HCT116 (cell line): ENCODE data around the gene AIF1. TPM values are rescaled to one million over a fixed set of nuclear protein-coding genes. Genes with fewer than 3 reads are reported as not detected.

Source experiments
- ATAC-seq: fragments of 200-7000 bp; cut with Tn5 transposase; 2 replicates; pipeline ENCODE4 v1.9.1; 2020; ENCODE audit warnings: mild to moderate bottlenecking, moderate library complexity
- BruUV-seq: library from RNA; stranded (reverse); fragments of 400-500 nt; replicated peaks from 2 replicates; lab custom pipeline; 2021; lab: Mats Ljungman, UMichigan
- CTCF ChIA-PET: fragments of 300-600 bp; sonication (Branson Sonifier 250); formaldehyde crosslinking; loops from one replicate; lab custom pipeline; 2021; ENCODE audit warnings: antibody characterized with exemption; lab: Charles Lee
- POLR2A ChIA-PET: fragments of 300-600, 350-600 bp; sonication (Branson Sonifier 250); formaldehyde crosslinking; loops from one replicate; lab custom pipeline; 2021; ENCODE audit warnings: antibody characterized with exemption; lab: Charles Lee
- RAD21 ChIA-PET, 2 experiments: fragments of 300-600 bp; sonication (Branson Sonifier 250); formaldehyde crosslinking; loops; one replicate each; lab custom pipeline; 2023; ENCODE audit warnings: low total read pairs in 2 of 2; ENCODE audit not compliant: uncharacterized antibody in 2 of 2, unreplicated experiment in 2 of 2, low non-redundant PET in 1 of 2; lab: Charles Lee
- DNase-seq: peaks from one replicate; pipeline ENCODE4 v3.0.0-alpha.2; 2010; ENCODE audit warnings: low read depth, low spot score
- H2AFZ ChIP-seq: fragments of 200-600 bp; shearing (Covaris generic), sonication (generic); 2 replicates; pipeline ENCODE4 v1.6.1; 2017; ENCODE audit warnings: low read depth, mixed run types, mixed read lengths, antibody characterized with exemption, low read length; ENCODE audit not compliant: poor library complexity, severe bottlenecking
- H3K27ac ChIP-seq: 2 replicates; pipeline ENCODE4 v1.5.1; 2012; ENCODE audit warnings: low read depth, low read length
- H3K27me3 ChIP-seq: fragments of 200-600 bp; sonication (generic); 2 replicates; pipeline ENCODE4 v1.6.1; 2016; ENCODE audit warnings: mixed run types, low read length, mixed read lengths; ENCODE audit not compliant: insufficient read depth
- H3K36me3 ChIP-seq, 2 experiments: fragments of 200-500 bp in 1 of 2; fragments of 200-600 bp in 1 of 2; sonication (Bioruptor generic) in 1 of 2; sonication (generic) in 1 of 2; 2 replicates each; pipeline versions ENCODE4 v1.5.1 to v1.6.1; 2014 to 2016; ENCODE audit warnings: low read length in 2 of 2, inconsistent platforms in 1 of 2, mixed read lengths in 1 of 2, mixed run types in 1 of 2; ENCODE audit not compliant: insufficient read depth in 2 of 2, control insufficient read depth in 1 of 2
- H3K4me1 ChIP-seq, 2 experiments: fragments of 200-600 bp in 1 of 2; sonication (generic) in 1 of 2; 2 replicates each; pipeline versions ENCODE4 v1.5.1 to v1.6.1; 2012 to 2017; ENCODE audit warnings: low read length in 2 of 2, inconsistent platforms in 1 of 2, mild to moderate bottlenecking in 1 of 2, mixed read lengths in 1 of 2, mixed run types in 1 of 2, moderate library complexity in 1 of 2; ENCODE audit not compliant: insufficient read depth in 2 of 2, control insufficient read depth in 1 of 2
- H3K4me2 ChIP-seq: fragments of 200-600 bp; sonication (generic); 2 replicates; pipeline ENCODE4 v1.6.1; 2017; ENCODE audit warnings: mixed run types, low read length, mixed read lengths
- H3K4me3 ChIP-seq, 2 experiments: fragments of 200-600 bp in 1 of 2; sonication (generic) in 1 of 2; replicated peaks in 1 of 2; 2 replicates each; pipeline ENCODE4 v1.5.1; 2011 to 2016; ENCODE audit warnings: low read length in 2 of 2, control low read depth in 1 of 2, low read depth in 1 of 2, mild to moderate bottlenecking in 1 of 2, mixed read lengths in 1 of 2, mixed run types in 1 of 2
- H3K79me2 ChIP-seq: fragments of 200-600 bp; sonication (generic); 2 replicates; pipeline ENCODE4 v1.6.1; 2017; ENCODE audit warnings: mild to moderate bottlenecking, mixed run types, low read length, moderate library complexity, mixed read lengths; ENCODE audit not compliant: insufficient read depth
- H3K9ac ChIP-seq: fragments of 200-600 bp; sonication (generic); 2 replicates; pipeline ENCODE4 v1.6.1; 2016; ENCODE audit warnings: low read length, mixed read lengths
- H3K9me2 ChIP-seq: fragments of 200-600 bp; sonication (generic), shearing (Covaris generic); 2 replicates; pipeline ENCODE4 v1.6.1; 2017; ENCODE audit warnings: mixed run types, mild to moderate bottlenecking, moderate library complexity; ENCODE audit not compliant: insufficient read depth
- H3K9me3 ChIP-seq, 2 experiments: fragments of 200-500 bp in 1 of 2; fragments of 200-600 bp in 1 of 2; sonication (Bioruptor generic) in 1 of 2; sonication (generic) in 1 of 2; 2 replicates each; pipeline ENCODE4 v1.6.1; 2014 to 2017; ENCODE audit warnings: low read length in 2 of 2, mixed read lengths in 2 of 2, inconsistent platforms in 1 of 2, low read depth in 1 of 2, mild to moderate bottlenecking in 1 of 2, mixed run types in 1 of 2, moderate library complexity in 1 of 2; ENCODE audit not compliant: control insufficient read depth in 1 of 2, insufficient read depth in 1 of 2
- H4K20me1 ChIP-seq: fragments of 200-600 bp; sonication (generic), shearing (Covaris generic); 2 replicates; pipeline ENCODE4 v1.6.1; 2017; ENCODE audit warnings: mixed run types, mild to moderate bottlenecking, moderate library complexity; ENCODE audit not compliant: insufficient read depth
- CBX3 ChIP-seq: IDR thresholded peaks from 2 replicates; pipeline ENCODE4 v1.6.1; 2012; ENCODE audit warnings: low read depth
- CEBPB ChIP-seq: IDR thresholded peaks from 2 replicates; pipeline ENCODE4 v1.6.1; 2012; ENCODE audit warnings: low read depth
- EZH2 ChIP-seq: fragments of 200-600 bp; sonication (generic); IDR thresholded peaks from 2 replicates; pipeline ENCODE4 v1.6.1; 2017; ENCODE audit warnings: antibody characterized with exemption, mixed run types
- POLR2A ChIP-seq: IDR thresholded peaks from 2 replicates; pipeline ENCODE4 v1.7.0; 2011; ENCODE audit warnings: borderline replicate concordance; ENCODE audit not compliant: insufficient read depth, insufficient read length; ENCODE audit errors: extremely low read depth
- TCF7L2 ChIP-seq: IDR thresholded peaks from 2 replicates; pipeline ENCODE4 v1.7.0; 2011; ENCODE audit warnings: borderline replicate concordance, inconsistent platforms; ENCODE audit not compliant: insufficient read depth, insufficient read length; ENCODE audit errors: extremely low read depth
- intact Hi-C: fragments of 100-400 bp; cut with micrococcal nuclease; formaldehyde crosslinking; loops from 2 replicates; pipeline ENCODE4 v1.10.0; 2022
- total RNA-seq: library from RNA; stranded (reverse); gene quantifications from one replicate; pipeline ENCODE4 v1.2.1, GENCODE V29; 2021; ENCODE audit not compliant: unreplicated experiment
- TF ChIP-seq, protein P1 (sequence below), 3 experiments: fragments of 200-600 bp in 1 of 3; sonication (generic) in 1 of 3; IDR thresholded peaks in 2 of 3; conservative IDR thresholded peaks in 1 of 3; 2 replicates each; pipeline ENCODE4 v1.5.1; 2012 to 2017; ENCODE audit warnings: low read depth in 2 of 3, low read length in 2 of 3, antibody characterized with exemption in 1 of 3, borderline replicate concordance in 1 of 3, control low read depth in 1 of 3, mild to moderate bottlenecking in 1 of 3, mixed read lengths in 1 of 3, mixed run types in 1 of 3, moderate library complexity in 1 of 3; ENCODE audit not compliant: insufficient read depth in 1 of 3

Gene AIF1
- total RNA-seq, 1 experiment from 2014 or later = not detected

GRCh38 chr6:31621320-31621939 is 6.4 kb downstream of the AIF1 start:
- Histone ChIP-seq H3K4me3 (peak overlapping the region; percentile 99 to 100), H4K20me1 (no peaks in the 10 kb centered on the region)
- intact Hi-C loops = no loop called here

More at GRCh38 chr6:31621320-31621939, 6.4 kb downstream of the AIF1 start:
- H3K36me3 ChIP-seq = peaks cover 19 to 50% of the 10 kb centered on the region in 2 experiments
- peak overlapping the region; percentile 90 for H3K27ac ChIP-seq
- H3K4me2 ChIP-seq = peak overlapping the region; percentile 91
- H3K4me1 ChIP-seq = peaks cover 6 to 18% of the 10 kb centered on the region in 2 experiments; a peak in 3 of 4 replicates
- H3K9ac ChIP-seq = peak overlapping the region; percentile 98
- CTCF ChIA-PET = interaction anchor here (1.0 kb wide), 1 partner anchor 41 kb away, joined by 3 read pairs; no protein-coding TSS in a partner anchor
- DNase-seq = no peak
- H3K79me2 ChIP-seq = peaks cover 56% of the 10 kb centered on the region
- RAD21 ChIA-PET = no interaction called here
- TSS peak; percentile 65 for BruUV-seq
- H2AFZ ChIP-seq = no peak overlapping the region
- POLR2A ChIA-PET = interaction anchor here (0.7 to 0.8 kb wide), 2 partner anchors 30 to 43 kb away, joined by 3 read pairs; partner anchors contain the start of gene GPANK1
- TF ChIP-seq POLR2A (no peak), CEBPB (no peak), TCF7L2 (no peak), CBX3 (no peak), EZH2 (no peak)
- TF ChIP-seq, protein P1, sequence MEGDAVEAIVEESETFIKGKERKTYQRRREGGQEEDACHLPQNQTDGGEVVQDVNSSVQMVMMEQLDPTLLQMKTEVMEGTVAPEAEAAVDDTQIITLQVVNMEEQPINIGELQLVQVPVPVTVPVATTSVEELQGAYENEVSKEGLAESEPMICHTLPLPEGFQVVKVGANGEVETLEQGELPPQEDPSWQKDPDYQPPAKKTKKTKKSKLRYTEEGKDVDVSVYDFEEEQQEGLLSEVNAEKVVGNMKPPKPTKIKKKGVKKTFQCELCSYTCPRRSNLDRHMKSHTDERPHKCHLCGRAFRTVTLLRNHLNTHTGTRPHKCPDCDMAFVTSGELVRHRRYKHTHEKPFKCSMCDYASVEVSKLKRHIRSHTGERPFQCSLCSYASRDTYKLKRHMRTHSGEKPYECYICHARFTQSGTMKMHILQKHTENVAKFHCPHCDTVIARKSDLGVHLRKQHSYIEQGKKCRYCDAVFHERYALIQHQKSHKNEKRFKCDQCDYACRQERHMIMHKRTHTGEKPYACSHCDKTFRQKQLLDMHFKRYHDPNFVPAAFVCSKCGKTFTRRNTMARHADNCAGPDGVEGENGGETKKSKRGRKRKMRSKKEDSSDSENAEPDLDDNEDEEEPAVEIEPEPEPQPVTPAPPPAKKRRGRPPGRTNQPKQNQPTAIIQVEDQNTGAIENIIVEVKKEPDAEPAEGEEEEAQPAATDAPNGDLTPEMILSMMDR (IDR thresholded peaks at IDR 0.05 in 2 of 3, conservative IDR thresholded peaks at IDR 0.05 in 1 of 3; ENCODE audit: borderline replicate concordance in 1 of 3, insufficient read depth in 1 of 3, low read depth in 2 of 3, low read length in 2 of 3) = no peak
- TF ChIP-seq, all 23 proteins: peak for 0
- no peak for ATAC-seq
- no peaks in the 10 kb centered on the region for H3K9me3 ChIP-seq
- no peaks in the 10 kb centered on the region for H3K9me2 ChIP-seq
- H3K27me3 ChIP-seq = no peaks in the 10 kb centered on the region
